ENCODE data around the gene PPP1R12A. TPM values are rescaled to one million over a fixed set of nuclear protein-coding genes. Genes with fewer than 3 reads are reported as not detected.

PPP1R12A gene
- total and polyA plus RNA-seq, 8 donors: 62.9 to 137 (median 117) TPM

GRCh38 chr12:79959484-79959883 lies 24.6 kb upstream of the PPP1R12A start:
- ATAC-seq: no peak
- Histone ChIP-seq H3K4me3 (no peak overlapping the region), H3K9me3 (no peaks in the 10 kb centered on the region), H3K36me3 (no peaks in the 10 kb centered on the region), H3K4me1 (no peaks in the 10 kb centered on the region), H3K27me3 (no peaks in the 10 kb centered on the region), H3K27ac (no peak overlapping the region)
- intact Hi-C loops (cut with DNase I): no loop called here
- TF ChIP-seq CTCF (IDR thresholded peaks at IDR 0.05): no peak
- DNase-seq: no peak

GRCh38 chr12:79956896-79957295 lies 22.0 kb upstream of the PPP1R12A start:
- Histone ChIP-seq H3K27me3 (no peaks in the 10 kb centered on the region), H3K4me3 (no peak overlapping the region), H3K36me3 (no peaks in the 10 kb centered on the region), H3K9me3 (no peaks in the 10 kb centered on the region), H3K4me1 (no peaks in the 10 kb centered on the region), H3K27ac (no peak overlapping the region)
- DNase-seq: no peak
- TF ChIP-seq CTCF (IDR thresholded peaks at IDR 0.05): no peak
- intact Hi-C loops (cut with DNase I): no loop called here
- no peak for ATAC-seq

- Histone ChIP-seq H3K4me1 (no peaks in the 10 kb centered on the region), H3K4me3 (no peak overlapping the region), H3K9me3 (no peaks in the 10 kb centered on the region), H3K27me3 (no peaks in the 10 kb centered on the region), H3K27ac (no peak overlapping the region), H3K36me3 (no peaks in the 10 kb centered on the region)
- no peak for TF ChIP-seq CTCF (IDR thresholded peaks at IDR 0.05)
- intact Hi-C loops (cut with DNase I): no loop called here
- no peak for DNase-seq
- no peak for ATAC-seq
Measured at GRCh38 chr12:79955561-79955960, 20.7 kb upstream of the PPP1R12A start.

- H3K9me3 ChIP-seq: no peaks in the 10 kb centered on the region
- intact Hi-C loops (cut with DNase I): no loop called here
- TF ChIP-seq CTCF (IDR thresholded peaks at IDR 0.05): no peak
- DNase-seq (no peak), ATAC-seq (no peak)
- no peak overlapping the region for H3K27ac ChIP-seq
- no peaks in the 10 kb centered on the region for H3K36me3 ChIP-seq
- H3K4me3 ChIP-seq: no peak overlapping the region
- no peaks in the 10 kb centered on the region for H3K27me3 ChIP-seq
- no peaks in the 10 kb centered on the region for H3K4me1 ChIP-seq
Measured at GRCh38 chr12:79954037-79954610, 19.2 kb upstream of the PPP1R12A start.

- no peaks in the 10 kb centered on the region for H3K27me3 ChIP-seq
- intact Hi-C loops (cut with DNase I): no loop called here
- H3K4me3 ChIP-seq: no peak overlapping the region
- H3K27ac ChIP-seq: no peak overlapping the region
- TF ChIP-seq CTCF (IDR thresholded peaks at IDR 0.05): no peak
- ATAC-seq (no peak), DNase-seq (no peak)
- H3K36me3 ChIP-seq: no peaks in the 10 kb centered on the region
- H3K4me1 ChIP-seq: no peaks in the 10 kb centered on the region
- H3K9me3 ChIP-seq: no peaks in the 10 kb centered on the region
Measured at GRCh38 chr12:79949098-79949497, 14.2 kb upstream of the PPP1R12A start.

Measured in left lung (tissue), 10 donors.